Measurements from ENCODE around the gene LYST.

LYST gene

DNA sequence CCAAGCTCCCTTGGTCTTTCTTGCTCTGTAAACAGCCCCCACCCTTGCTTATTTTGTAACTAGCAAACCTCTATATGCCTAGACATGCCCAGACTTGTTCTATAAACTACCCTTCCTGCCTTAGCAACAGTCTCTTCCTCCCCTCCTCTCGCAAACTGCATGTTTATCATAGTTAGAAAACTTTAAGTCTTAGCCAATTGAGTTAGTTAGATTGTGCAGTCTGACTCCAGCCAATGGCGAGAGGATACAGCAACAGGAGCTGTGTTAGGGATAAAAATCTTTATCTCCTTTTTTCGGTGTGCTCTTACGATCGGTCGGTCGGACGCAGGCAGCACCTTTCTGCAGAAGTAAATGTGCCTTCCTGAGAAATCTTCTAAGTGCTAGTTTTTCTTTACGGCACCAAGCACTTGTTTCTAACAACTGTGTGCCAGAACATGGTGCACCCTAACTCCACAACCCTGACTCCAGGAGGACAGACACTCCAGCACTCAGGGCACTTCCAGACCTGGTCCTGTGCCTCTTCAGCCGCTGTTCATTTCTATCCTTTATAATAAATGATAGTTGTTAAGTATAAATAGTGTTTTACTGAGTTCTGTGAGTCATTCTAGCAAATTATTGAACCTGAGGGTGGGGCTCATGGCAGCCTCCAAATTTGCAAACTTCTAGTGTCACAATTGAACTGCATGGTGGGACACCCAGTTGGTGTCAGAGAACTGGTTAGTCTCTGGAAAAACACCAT, 191.4 kb downstream of the LYST start:
- Histone ChIP-seq H3K27ac (ENCODE audit: low read depth, low read length, poor library complexity, severe bottlenecking) (no peak overlapping the region), H3K9me2 (ENCODE audit: low read depth, low read length) (no peaks in the 10 kb centered on the region), H3K4me3 (ENCODE audit: low read depth, low read length, poor library complexity, severe bottlenecking) (no peak overlapping the region), H3K79me2 (ENCODE audit: insufficient read depth, low read length) (no peaks in the 10 kb centered on the region), H3K27me3 (ENCODE audit: insufficient read depth, low read length) (no peaks in the 10 kb centered on the region), H2AFZ (ENCODE audit: low read length) (no peak overlapping the region), H3F3A (ENCODE audit: insufficient read depth, low read length) (no peaks in the 10 kb centered on the region), H3K4me2 (ENCODE audit: low read length) (no peak overlapping the region), H3K9me3 (ENCODE audit: low read length) (peaks cover 5% of the 10 kb centered on the region), H3K36me3 (ENCODE audit: insufficient read depth, low read length) (no peaks in the 10 kb centered on the region; the same call in 1 of the 2 replicates), H4K20me1 (ENCODE audit: insufficient read depth, low read length) (no peaks in the 10 kb centered on the region), H3K9ac (ENCODE audit: low read length) (no peak overlapping the region), H3K4me1 (ENCODE audit: insufficient read depth, low read length, severe bottlenecking) (no peaks in the 10 kb centered on the region)
- TF ChIP-seq CTCF (IDR thresholded peaks at IDR 0.05; ENCODE audit: low read length): no peak
- no peak for TF ChIP-seq EZH2 (IDR thresholded peaks at IDR 0.05; ENCODE audit: borderline replicate concordance, low read length)

DNA sequence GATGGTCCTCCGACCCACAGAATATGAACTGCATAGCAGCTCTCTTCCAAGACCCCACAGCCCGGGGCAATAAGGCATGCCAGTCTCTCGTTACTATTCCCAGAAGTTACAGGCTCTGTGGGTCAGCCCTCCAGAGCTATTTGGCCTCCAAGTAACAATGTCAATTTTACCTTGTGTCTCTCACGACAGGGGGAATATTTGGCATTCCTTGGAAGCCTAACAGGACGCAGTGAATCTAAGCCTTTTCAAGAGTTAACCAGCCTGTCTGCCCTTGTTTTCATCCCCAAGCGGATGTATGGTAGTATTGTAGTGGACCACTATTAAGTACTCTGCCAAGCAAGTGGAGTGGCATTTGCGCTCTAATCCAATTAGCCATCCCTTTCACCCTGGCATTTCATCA, 192.7 kb downstream of the LYST start:
- H2AFZ ChIP-seq (ENCODE audit: low read length): no peak overlapping the region

GRCh38 chr1:235671992-235672391, 194.7 kb downstream of the LYST start:
- H2AFZ ChIP-seq (ENCODE audit: low read length): no peak overlapping the region
- no peaks in the 10 kb centered on the region; the same call in 1 of the 2 replicates for H3K36me3 ChIP-seq (ENCODE audit: insufficient read depth, low read length)
- H3K9me3 ChIP-seq (ENCODE audit: low read length): peaks cover 17% of the 10 kb centered on the region
- H3K4me1 ChIP-seq (ENCODE audit: insufficient read depth, low read length, severe bottlenecking): no peaks in the 10 kb centered on the region
- H3K4me2 ChIP-seq (ENCODE audit: low read length): no peak overlapping the region
- H3K4me3 ChIP-seq (ENCODE audit: low read depth, low read length, poor library complexity, severe bottlenecking): no peak overlapping the region
- H3K27me3 ChIP-seq (ENCODE audit: insufficient read depth, low read length): no peaks in the 10 kb centered on the region
- TF ChIP-seq CTCF (IDR thresholded peaks at IDR 0.05; ENCODE audit: low read length) (no peak), EZH2 (IDR thresholded peaks at IDR 0.05; ENCODE audit: borderline replicate concordance, low read length) (no peak)
- H3K9me2 ChIP-seq (ENCODE audit: low read depth, low read length): no peaks in the 10 kb centered on the region
- H3K27ac ChIP-seq (ENCODE audit: low read depth, low read length, poor library complexity, severe bottlenecking): no peak overlapping the region
- no peak overlapping the region for H3K9ac ChIP-seq (ENCODE audit: low read length)
- H3K79me2 ChIP-seq (ENCODE audit: insufficient read depth, low read length): no peaks in the 10 kb centered on the region
- H3F3A ChIP-seq (ENCODE audit: insufficient read depth, low read length): no peaks in the 10 kb centered on the region
- H4K20me1 ChIP-seq (ENCODE audit: insufficient read depth, low read length): no peaks in the 10 kb centered on the region

More for the DNA sequence above, 192.7 kb downstream of the LYST start:
- Histone ChIP-seq H4K20me1 (ENCODE audit: insufficient read depth, low read length) (no peaks in the 10 kb centered on the region), H3K27me3 (ENCODE audit: insufficient read depth, low read length) (no peaks in the 10 kb centered on the region), H3K9ac (ENCODE audit: low read length) (no peak overlapping the region), H3K79me2 (ENCODE audit: insufficient read depth, low read length) (no peaks in the 10 kb centered on the region), H3K36me3 (ENCODE audit: insufficient read depth, low read length) (no peaks in the 10 kb centered on the region; the same call in 1 of the 2 replicates), H3K9me2 (ENCODE audit: low read depth, low read length) (no peaks in the 10 kb centered on the region), H3K27ac (ENCODE audit: low read depth, low read length, poor library complexity, severe bottlenecking) (no peak overlapping the region), H3K9me3 (ENCODE audit: low read length) (peaks cover 15% of the 10 kb centered on the region), H3F3A (ENCODE audit: insufficient read depth, low read length) (no peaks in the 10 kb centered on the region), H3K4me3 (ENCODE audit: low read depth, low read length, poor library complexity, severe bottlenecking) (no peak overlapping the region), H3K4me2 (ENCODE audit: low read length) (no peak overlapping the region), H3K4me1 (ENCODE audit: insufficient read depth, low read length, severe bottlenecking) (no peaks in the 10 kb centered on the region)
- TF ChIP-seq CTCF (IDR thresholded peaks at IDR 0.05; ENCODE audit: low read length) (no peak), EZH2 (IDR thresholded peaks at IDR 0.05; ENCODE audit: borderline replicate concordance, low read length) (no peak)

Measured in OCI-LY1 (cell line).